ENCODE data around the gene RPL5. TPM values are rescaled to one million over a fixed set of nuclear protein-coding genes. Genes with fewer than 3 reads are reported as not detected.

The RPL5 gene
- total and polyA plus RNA-seq, 9 of the 15 experiments (the other 6 are each of a cell fraction or from before 2014, with no cell fraction given) = 1,467 to 4,252 (median 2,454) TPM

DNA sequence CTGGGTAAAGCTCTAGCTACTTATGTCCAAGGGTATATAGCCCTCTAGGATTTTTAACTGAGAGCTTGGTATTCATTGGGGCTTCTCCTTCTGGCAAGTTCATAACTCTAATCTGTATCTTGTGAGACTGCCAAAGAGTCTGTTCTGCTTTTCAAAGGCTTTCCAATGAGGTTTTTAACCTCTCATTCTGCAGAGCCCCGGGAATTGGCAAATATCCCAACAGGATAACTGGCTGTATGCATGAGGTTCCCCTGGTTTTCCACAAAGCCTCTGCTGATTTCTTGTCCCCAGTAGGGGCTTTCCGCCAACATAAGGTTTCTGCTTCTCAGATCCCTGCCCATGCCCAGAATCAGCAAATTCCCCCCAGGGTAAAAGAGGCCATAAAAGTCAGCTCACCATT lies 40.9 kb downstream of the RPL5 start:
- in situ Hi-C loops (cut with MboI) = loop anchor here (25.0 kb wide), 1 partner anchor 990 kb away; no protein-coding TSS in a partner anchor
- BruUV-seq (replicated peaks) = no TSS peak
- no peak for FAIRE-seq

More for the DNA sequence above, 40.9 kb downstream of the RPL5 start:
- no peaks in the 10 kb centered on the region for H3K9me1 ChIP-seq (ENCODE audit: control insufficient read depth, insufficient read depth, low read length)
- H3K27me3 ChIP-seq (ENCODE audit: control insufficient read depth in 2 of 2, insufficient read depth in 2 of 2, low read length in 2 of 2) = no peaks in the 10 kb centered on the region
- H4K20me1 ChIP-seq (replicated peaks; ENCODE audit: control insufficient read depth, insufficient read depth, low read length) = no peaks in the 10 kb centered on the region
- no peaks in the 10 kb centered on the region for H3K79me2 ChIP-seq (ENCODE audit: control insufficient read depth, insufficient read depth, low read length)
- ChIA-PET POLR2A (no interaction called here), CTCF (ENCODE audit: low intra/inter-chr PET ratio) (no interaction called here)
- no peak for TF ChIP-seq PKNOX1 (IDR thresholded peaks at IDR 0.05)
- TF ChIP-seq RREB1 (CRISPR knock-in tag; IDR thresholded peaks at IDR 0.05) = no peak
- no peak for TF ChIP-seq ERF (CRISPR knock-in tag; IDR thresholded peaks at IDR 0.05)
- TF ChIP-seq ZNF175 (CRISPR knock-in tag; IDR thresholded peaks at IDR 0.05; ENCODE audit: low read depth) = no peak
- TF ChIP-seq RBFOX2 (IDR thresholded peaks at IDR 0.05; ENCODE audit: low read depth, low read length) = no peak
- no peak for TF ChIP-seq KHSRP (IDR thresholded peaks at IDR 0.05)
- H3K9me3 ChIP-seq (replicated peaks; ENCODE audit: control insufficient read depth, insufficient read depth, low read depth, low read length) = no peaks in the 10 kb centered on the region
- intact Hi-C loops (cut with micrococcal nuclease) = no loop called here
- no peak overlapping the region for H3K4me2 ChIP-seq (ENCODE audit: insufficient read depth, low read length)
- H2AFZ ChIP-seq (ENCODE audit: low read depth, low read length) = no peak overlapping the region
- no peaks in the 10 kb centered on the region for H3K36me3 ChIP-seq (ENCODE audit: control insufficient read depth, insufficient read depth, low read length)
- WGBS (ENCODE audit: insufficient coverage, low coverage, missing lambda C conversion rate) = 8% methylated on average over 1 of the region's 2 CpGs
- no peak for DNase-seq (ENCODE audit: extremely low read depth in 1 of 4, low spot score in 3 of 4)
- H3K4me3 ChIP-seq = no peak overlapping the region
- no peak overlapping the region for H3K9ac ChIP-seq (ENCODE audit: insufficient read depth in 1 of 2, low read depth in 2 of 2, low read length in 2 of 2)
- no peak for ATAC-seq
- H3K27ac ChIP-seq (ENCODE audit: extremely low read depth, low read depth, low read length) = no peak overlapping the region
- peaks cover 0 to under 1% of the 10 kb centered on the region in 2 experiments; a peak in 1 of 5 replicates for H3K4me1 ChIP-seq (replicated peaks in 1 of 2; ENCODE audit: control insufficient read depth in 2 of 2, insufficient read depth in 2 of 2, low read length in 2 of 2)

All from K562 (cell line).